Naive thymus-derived CD4-positive, alpha-beta T cell (primary cell): ENCODE measurements around the gene SHC1. TPM values are rescaled to one million over a fixed set of nuclear protein-coding genes. Genes with fewer than 3 reads are reported as not detected.
"Not testable (repeated sequence)": the region's sequence is repeated elsewhere in the genome, so short reads cannot be mapped to it uniquely, and the experiment has no call there.

Experiments used
- ATAC-seq: fragments of 150-1000 bp; cut with Tn5 transposase; 2 replicates; pipeline ENCODE4 v1.10.0; 2021; ENCODE audit warnings: mild to moderate bottlenecking, moderate library complexity
- CTCF ChIA-PET: fragments of 350-600 bp; sonication (Branson Sonifier 250); formaldehyde crosslinking; loops from one replicate; lab custom pipeline; 2021; ENCODE audit warnings: antibody characterized with exemption; lab: Charles Lee
- POLR2A ChIA-PET: fragments of 350-600 bp; sonication (Branson Sonifier 250); formaldehyde crosslinking; loops from one replicate; lab custom pipeline; 2021; ENCODE audit warnings: antibody characterized with exemption, inconsistent platforms; lab: Charles Lee
- DNase-seq, 9 donors: peaks; one replicate each; pipeline versions ENCODE4 v3.0.0 to v3.0.0-alpha.2; 2020 to 2022; ENCODE audit warnings: mixed read lengths in 1 of 9
- H3K27ac ChIP-seq: one replicate; pipeline ENCODE4 v1.7.0; 2013; ENCODE audit warnings: mild to moderate bottlenecking, low read depth, low read length, moderate library complexity
- H3K27me3 ChIP-seq, 2 donors: one replicate each; pipeline ENCODE4 v1.7.0; 2013; ENCODE audit warnings: low read length in 2 of 2, mild to moderate bottlenecking in 2 of 2, moderate library complexity in 2 of 2; ENCODE audit not compliant: control insufficient read depth in 2 of 2, insufficient read depth in 2 of 2
- H3K36me3 ChIP-seq, 3 experiments: 1 replicate in 2 of 3; 2 replicates in 1 of 3; pipeline ENCODE4 v1.7.0; 2013; ENCODE audit warnings: low read length in 3 of 3, mild to moderate bottlenecking in 3 of 3, moderate library complexity in 1 of 3; ENCODE audit not compliant: insufficient read depth in 3 of 3, control insufficient read depth in 2 of 3
- H3K4me1 ChIP-seq, 2 donors: one replicate each; pipeline ENCODE4 v1.7.0; 2013; ENCODE audit warnings: low read length in 2 of 2, mild to moderate bottlenecking in 2 of 2, moderate library complexity in 1 of 2; ENCODE audit not compliant: control insufficient read depth in 2 of 2, insufficient read depth in 2 of 2
- H3K4me3 ChIP-seq: 2 replicates; pipeline ENCODE4 v1.7.0; 2013; ENCODE audit warnings: mild to moderate bottlenecking, low read length
- H3K9me3 ChIP-seq, 3 experiments: 1 replicate in 2 of 3; 2 replicates in 1 of 3; pipeline ENCODE4 v1.7.0; 2013; ENCODE audit warnings: low read length in 3 of 3; ENCODE audit not compliant: control insufficient read depth in 2 of 3
- H3K27ac Mint-ChIP-seq, 9 donors: one replicate each; pipeline ENCODE4 v1.8.0; 2020 to 2022; ENCODE audit warnings: mixed read lengths in 9 of 9, mild to moderate bottlenecking in 8 of 9, moderate library complexity in 5 of 9, inconsistent platforms in 2 of 9
- H3K27me3 Mint-ChIP-seq, 5 donors: one replicate each; pipeline ENCODE4 v1.8.0; 2021 to 2022; ENCODE audit warnings: mixed read lengths in 5 of 5, mild to moderate bottlenecking in 1 of 5
- H3K36me3 Mint-ChIP-seq, 5 donors: one replicate each; pipeline ENCODE4 v1.8.0; 2020 to 2022; ENCODE audit warnings: mixed read lengths in 5 of 5, mild to moderate bottlenecking in 3 of 5, inconsistent platforms in 1 of 5
- H3K4me1 Mint-ChIP-seq, 7 donors: one replicate each; pipeline ENCODE4 v1.8.0; 2020 to 2022; ENCODE audit warnings: mixed read lengths in 7 of 7, mild to moderate bottlenecking in 3 of 7, inconsistent platforms in 1 of 7
- H3K4me3 Mint-ChIP-seq, 10 donors: one replicate each; pipeline ENCODE4 v1.8.0; 2020 to 2022; ENCODE audit warnings: mild to moderate bottlenecking in 10 of 10, mixed read lengths in 10 of 10, moderate library complexity in 6 of 10, inconsistent platforms in 2 of 10
- H3K9me3 Mint-ChIP-seq, 11 donors: one replicate each; pipeline ENCODE4 v1.8.0; 2020 to 2022; ENCODE audit warnings: mixed read lengths in 11 of 11, mild to moderate bottlenecking in 4 of 11, inconsistent platforms in 1 of 11, moderate library complexity in 1 of 11
- intact Hi-C, 2 donors: fragments of 100-400 bp; cut with micrococcal nuclease; formaldehyde crosslinking; loops; one replicate each; pipeline ENCODE4 v1.15.1; 2023
- polyA plus RNA-seq, 2 donors: library from polyadenylated mRNA; unstranded; fragments of 300-500 nt; fragmentation: Illumina TruSeq; gene quantifications; one replicate each; pipeline ENCODE4 v1.2.3, GENCODE V29; 2021
- total RNA-seq, 6 experiments: library from RNA in 5 of 6; stranded (reverse) in 5 of 6; gene quantifications; 1 replicate in 5 of 6; 2 replicates in 1 of 6; pipeline ENCODE4 v1.2.3 and lab custom pipeline; 2021 to 2026

SHC1 gene
- total and polyA plus RNA-seq, 7 experiments from 2014 or later = 29.6 to 76.9 (median 73.2) TPM

DNA sequence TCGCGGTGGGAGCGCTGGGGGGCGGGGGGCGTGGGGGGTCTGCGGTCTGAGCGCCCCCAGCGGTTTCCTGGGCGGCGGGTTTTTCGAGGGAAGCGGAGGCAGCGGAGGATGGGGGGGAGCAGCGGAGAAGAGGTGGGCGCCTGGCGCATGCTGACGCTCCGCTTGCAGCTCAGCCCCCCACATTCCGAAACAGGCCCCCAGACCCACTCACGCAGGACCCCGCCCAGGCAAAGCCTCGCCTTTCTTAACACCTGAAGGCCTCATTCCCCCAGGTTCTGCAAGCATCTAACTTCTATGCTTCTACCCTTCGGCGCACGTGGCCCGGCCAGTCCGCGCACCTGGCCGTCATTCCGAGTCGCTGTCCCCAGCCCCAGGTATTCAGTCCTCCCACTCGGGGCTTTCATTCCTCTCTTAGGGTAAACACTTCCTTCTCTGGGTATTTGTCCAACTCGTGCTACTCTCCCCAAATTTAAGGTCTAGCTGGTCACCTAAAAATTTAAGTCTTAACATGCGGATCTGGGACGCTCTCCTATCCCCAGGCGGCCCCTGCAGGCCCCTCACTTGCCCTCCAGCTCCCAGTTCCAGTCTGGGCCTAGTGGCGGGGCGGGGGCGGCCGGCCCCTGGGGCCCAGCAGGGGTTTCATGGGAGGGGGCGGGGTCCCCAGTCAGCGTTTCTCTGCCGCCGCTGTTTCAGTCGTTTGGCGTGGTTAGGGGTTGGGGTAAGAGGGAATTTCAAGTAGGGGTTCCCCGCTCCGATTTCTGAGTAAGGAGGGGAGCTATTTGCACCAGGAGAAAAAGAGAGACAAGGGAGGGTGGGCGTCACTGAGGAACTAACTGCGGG, 29.2 kb upstream of the SHC1 start:
- intact Hi-C loops = loop anchor here (1.0 to 10.0 kb wide), 8 partner anchors 16 to 1505 kb away; partner anchors contain the start of genes ATP8B2 (in 1 of the 2), EFNA4 (in 1 of the 2), FLAD1 (in 1 of the 2) and MEF2D (in 1 of the 2)
- DNase-seq = peak in 3 of 9 donors; percentile 40 to 82 (median 74)
- peak overlapping the region; percentile 88 to 98 (median 93) for H3K27ac Mint-ChIP-seq
- peak overlapping the region; percentile 68 for H3K4me3 ChIP-seq
- H3K27ac ChIP-seq = peak overlapping the region; percentile 88
- H3K27me3 Mint-ChIP-seq = no peaks in the 10 kb centered on the region
- peaks cover 0 to 8% (median 0%) of the 10 kb centered on the region in 3 experiments for H3K36me3 ChIP-seq
- peaks cover 11 to 19% of the 10 kb centered on the region in 2 donors for H3K4me1 ChIP-seq
- H3K9me3 ChIP-seq = no peaks in the 10 kb centered on the region
- peaks cover 12 to 49% (median 39%) of the 10 kb centered on the region in 7 donors for H3K4me1 Mint-ChIP-seq
- no peaks in the 10 kb centered on the region for H3K27me3 ChIP-seq
- no peak for ATAC-seq
- peaks cover 0 to 2% (median 0%) of the 10 kb centered on the region in 11 donors for H3K9me3 Mint-ChIP-seq
- peak overlapping the region; percentile 90 to 100 (median 96) for H3K4me3 Mint-ChIP-seq
- H3K36me3 Mint-ChIP-seq = peaks cover 0 to 11% (median 0%) of the 10 kb centered on the region in 5 donors
- ChIA-PET CTCF (interaction anchor here (0.9 to 17.9 kb wide), 8 partner anchors 13 to 440 kb away, joined by 3 to 291 read pairs (median 6); partner anchors contain the start of genes FLAD1, PBXIP1 and PMVK), POLR2A (interaction anchor here (0.6 to 18.2 kb wide), 13 partner anchors 11 to 1644 kb away, joined by 3 to 270 read pairs (median 6); partner anchors contain the start of genes CKS1B, FLAD1, PBXIP1 and PMVK)

DNA sequence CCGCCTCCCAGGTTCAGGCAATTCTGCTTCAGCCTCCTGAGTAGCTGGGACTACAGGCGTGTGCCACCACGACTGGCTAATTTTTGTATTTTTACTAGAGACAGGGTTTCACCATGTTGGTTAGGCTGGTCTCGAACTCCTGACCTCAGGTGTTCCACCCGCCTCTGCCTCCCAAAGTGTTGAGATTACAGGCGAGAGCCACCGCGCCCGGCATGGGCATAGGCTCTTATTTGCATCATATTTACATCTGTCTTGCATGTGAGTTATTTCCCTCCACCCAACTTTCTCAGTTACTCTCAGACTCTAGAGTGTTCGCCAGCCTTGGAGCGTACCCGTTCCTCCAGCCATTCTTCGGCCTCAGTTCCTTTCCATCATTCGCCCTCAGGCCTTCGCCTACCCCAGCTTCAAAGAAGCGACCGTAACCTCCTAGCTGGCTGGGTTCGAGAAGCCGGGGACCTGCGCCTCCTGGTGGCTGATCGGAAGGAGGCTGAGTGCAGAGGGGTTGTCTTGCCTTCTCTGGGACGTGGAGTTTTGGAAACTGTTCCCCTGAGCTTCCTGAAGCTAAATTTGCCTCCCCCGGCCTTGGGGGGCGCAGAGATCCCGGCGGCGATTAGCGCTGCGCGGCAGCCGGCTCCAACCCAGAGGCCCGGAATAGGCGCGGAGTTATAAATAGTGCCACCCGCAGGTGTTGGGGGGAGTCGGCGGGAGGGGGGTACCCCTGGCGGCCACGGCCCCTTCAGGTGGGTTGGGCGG, 28.4 kb upstream of the SHC1 start:
- Histone ChIP-seq H3K9me3 (no peaks in the 10 kb centered on the region), H3K4me1 (peaks cover 4 to 11% of the 10 kb centered on the region in 2 donors), H3K4me3 (peak overlapping the region; percentile 66), H3K36me3 (peaks cover 0 to 8% (median 0%) of the 10 kb centered on the region in 3 experiments), H3K27ac (peak overlapping the region; percentile 88), H3K27me3 (no peaks in the 10 kb centered on the region)
- ChIA-PET POLR2A (interaction anchor here (0.6 to 18.2 kb wide), 16 partner anchors 9 to 1645 kb away, joined by 3 to 270 read pairs (median 4); partner anchors contain the start of genes CKS1B, FLAD1, PBXIP1 and PMVK), CTCF (interaction anchor here (0.7 to 17.9 kb wide), 11 partner anchors 12 to 439 kb away, joined by 3 to 291 read pairs (median 4); partner anchors contain the start of genes FLAD1, PBXIP1, PYGO2 and SHC1)
- H3K9me3 Mint-ChIP-seq = peaks cover 0 to 2% (median 0%) of the 10 kb centered on the region in 11 donors
- H3K4me1 Mint-ChIP-seq = peaks cover 12 to 42% (median 32%) of the 10 kb centered on the region in 7 donors
- ATAC-seq (no peak), DNase-seq (peak in 8 of 9 donors; percentile 49 to 75 (median 58))
- intact Hi-C loops = loop anchor here (1.0 kb wide), 4 partner anchors 16 to 440 kb away; partner anchors contain the start of gene FLAD1 (in 1 of the 2)
- H3K27ac Mint-ChIP-seq = peak overlapping the region; percentile 83 to 97 (median 91)
- H3K4me3 Mint-ChIP-seq = peak overlapping the region; percentile 80 to 99 (median 91)
- no peaks in the 10 kb centered on the region for H3K27me3 Mint-ChIP-seq
- peaks cover 0 to 7% (median 0%) of the 10 kb centered on the region in 5 donors for H3K36me3 Mint-ChIP-seq

DNA sequence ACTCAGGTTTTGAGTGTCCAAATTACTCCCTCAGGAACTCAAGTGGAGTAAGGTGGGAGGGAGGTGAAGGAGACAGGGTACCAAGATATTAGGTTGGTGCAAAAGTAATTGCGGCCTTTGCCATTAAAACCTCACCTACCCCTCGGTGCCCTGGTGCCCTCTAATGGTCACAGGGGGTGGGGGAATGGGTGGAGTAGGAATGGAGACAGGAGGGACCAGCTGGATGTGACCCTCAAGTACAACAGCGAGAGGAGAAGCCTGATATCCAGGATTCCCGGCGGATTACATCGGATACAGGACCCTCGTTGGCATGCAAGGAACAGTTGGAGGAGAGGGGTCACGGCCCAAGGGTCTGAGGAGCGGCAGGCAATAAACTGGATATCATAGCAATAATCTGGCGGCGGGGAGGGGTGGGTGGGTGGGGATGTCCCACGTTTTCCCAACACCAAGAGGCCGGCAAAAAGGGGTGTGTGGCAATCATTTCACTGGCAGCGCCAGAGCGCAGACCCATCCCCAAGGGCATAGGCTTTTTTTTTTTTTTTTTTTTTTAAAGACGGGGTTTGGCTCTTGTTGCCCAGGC, 27.7 kb upstream of the SHC1 start:
- POLR2A ChIA-PET = interaction anchor here (0.7 to 18.2 kb wide), 12 partner anchors 10 to 223 kb away, joined by 3 to 270 read pairs (median 6); partner anchors contain the start of genes FLAD1, PBXIP1, PMVK and PYGO2
- DNase-seq (no peak), ATAC-seq (no peak)
- H3K9me3 ChIP-seq = no peaks in the 10 kb centered on the region
- Mint-ChIP-seq H3K9me3 (peaks cover 0 to 2% (median 0%) of the 10 kb centered on the region in 11 donors), H3K4me1 (peaks cover 12 to 38% (median 32%) of the 10 kb centered on the region in 7 donors), H3K4me3 (peak overlapping the region; percentile 34 to 99 (median 58)), H3K36me3 (peaks cover 0 to 3% (median 0%) of the 10 kb centered on the region in 5 donors), H3K27me3 (no peaks in the 10 kb centered on the region), H3K27ac (peak overlapping the region in 6 of 9 donors; percentile 3 to 95 (median 90))
- CTCF ChIA-PET = interaction anchor here (0.7 to 17.9 kb wide), 10 partner anchors 14 to 438 kb away, joined by 3 to 291 read pairs (median 5); partner anchors contain the start of genes FLAD1, PBXIP1, PYGO2 and SHC1
- H3K36me3 ChIP-seq = peaks cover 0 to 8% (median 0%) of the 10 kb centered on the region in 3 experiments
- intact Hi-C loops = no loop called here
- H3K27ac ChIP-seq = no peak overlapping the region
- no peaks in the 10 kb centered on the region for H3K27me3 ChIP-seq
- no peak overlapping the region for H3K4me3 ChIP-seq
- peaks cover 3 to 11% of the 10 kb centered on the region in 2 donors for H3K4me1 ChIP-seq

DNA sequence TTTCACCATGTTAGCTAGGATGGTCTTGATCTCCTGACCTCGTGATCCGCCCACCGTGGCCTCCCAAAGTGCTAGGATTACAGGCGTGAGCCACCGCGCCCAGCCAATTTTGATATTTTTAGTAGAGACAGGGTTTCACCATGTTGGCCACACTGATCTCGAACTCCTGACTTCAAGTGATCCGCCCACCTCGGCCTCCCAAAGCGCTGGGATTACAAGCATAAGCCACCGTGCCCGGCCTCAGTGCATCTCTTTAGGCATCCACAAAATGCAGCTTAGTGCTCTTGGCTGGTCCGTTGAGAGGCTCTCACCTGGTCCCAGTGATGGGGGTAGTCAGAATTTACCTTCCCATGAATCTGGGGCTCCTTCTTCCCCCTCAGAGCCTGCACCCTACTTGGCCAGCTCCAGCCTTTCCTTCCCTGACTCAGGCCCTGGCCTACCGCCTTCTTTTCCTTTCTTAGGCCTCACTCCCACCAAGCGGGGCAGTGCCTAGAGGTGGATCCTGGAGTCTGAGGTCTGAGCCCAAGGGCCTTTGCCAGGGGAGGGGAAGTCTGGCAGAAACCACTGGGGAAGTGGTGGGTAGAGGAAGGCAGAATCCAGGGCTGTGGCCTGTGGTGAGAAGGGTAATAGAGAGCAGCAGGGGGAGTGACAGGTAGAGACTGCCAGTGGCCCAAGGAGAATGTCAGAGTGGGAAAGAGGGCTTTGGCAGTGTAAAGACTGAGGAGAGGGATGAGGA, 26.6 kb upstream of the SHC1 start:
- Mint-ChIP-seq H3K36me3 (peaks cover 0 to 5% (median 0%) of the 10 kb centered on the region in 5 donors), H3K9me3 (peaks cover 0 to 2% (median 0%) of the 10 kb centered on the region in 11 donors), H3K27ac (peak overlapping the region in 4 of 9 donors; percentile 3 to 59 (median 28)), H3K4me3 (peak overlapping the region in 3 of 10 donors; percentile 15 to 54 (median 25)), H3K27me3 (no peaks in the 10 kb centered on the region), H3K4me1 (peaks cover 12 to 37% (median 32%) of the 10 kb centered on the region in 7 donors)
- ATAC-seq (no peak), DNase-seq (no peak)
- ChIA-PET CTCF (interaction anchor here (0.9 to 17.9 kb wide), 7 partner anchors 15 to 88 kb away, joined by 3 to 291 read pairs (median 3); partner anchors contain the start of genes FLAD1 and PBXIP1), POLR2A (interaction anchor here (1.0 to 18.2 kb wide), 4 partner anchors 9 to 23 kb away, joined by 3 to 270 read pairs (median 6); no protein-coding TSS in a partner anchor)
- intact Hi-C loops = no loop called here
- Histone ChIP-seq H3K4me1 (peaks cover 3 to 11% of the 10 kb centered on the region in 2 donors), H3K36me3 (peaks cover 0 to 9% (median 0%) of the 10 kb centered on the region in 3 experiments), H3K27ac (no peak overlapping the region), H3K9me3 (no peaks in the 10 kb centered on the region), H3K4me3 (no peak overlapping the region), H3K27me3 (no peaks in the 10 kb centered on the region)

DNA sequence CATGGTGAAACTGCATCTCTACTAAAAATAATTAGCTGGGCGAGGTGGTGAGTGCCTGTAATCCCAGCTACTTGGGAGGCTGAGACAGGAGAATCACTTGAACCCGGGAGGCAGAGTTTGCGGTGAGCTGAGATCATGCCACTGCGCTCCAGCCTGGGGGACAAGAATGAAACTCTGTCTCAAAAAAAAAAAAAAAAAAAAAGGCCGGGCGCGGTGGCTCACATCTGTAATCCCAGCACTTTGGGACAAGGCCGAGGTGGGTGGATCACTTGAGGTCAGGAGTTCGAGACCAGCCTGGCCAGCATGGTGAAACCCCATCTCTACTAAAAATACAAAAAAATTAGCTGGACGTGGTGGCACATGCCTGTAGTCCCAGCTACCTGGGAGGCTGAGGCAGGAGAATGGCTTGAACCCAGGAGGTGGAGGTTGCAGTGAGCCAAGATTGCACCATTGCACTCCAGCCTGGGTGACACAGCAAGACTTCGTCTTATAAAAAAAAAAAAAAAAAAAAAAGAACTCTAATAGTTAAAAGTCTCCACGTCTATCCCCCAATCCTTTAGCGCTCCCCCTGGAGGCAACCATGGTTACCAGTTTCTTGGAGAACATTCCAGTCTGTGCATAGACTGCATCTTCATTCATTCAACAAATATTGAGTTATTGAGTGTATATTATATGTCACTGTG, 24.9 kb upstream of the SHC1 start:
- H3K27me3 Mint-ChIP-seq, H3K36me3 Mint-ChIP-seq, ATAC-seq, DNase-seq, H3K27me3 ChIP-seq, H3K4me3 ChIP-seq, intact Hi-C loops, H3K27ac ChIP-seq, H3K9me3 ChIP-seq, H3K4me3 Mint-ChIP-seq, H3K9me3 Mint-ChIP-seq, H3K36me3 ChIP-seq: not testable (repeated sequence)
- peak overlapping the region in 2 of 9 donors; percentile 16 to 57 for H3K27ac Mint-ChIP-seq
- POLR2A ChIA-PET = interaction anchor here (1.0 to 18.2 kb wide), 8 partner anchors 8 to 59 kb away, joined by 4 to 270 read pairs (median 8); partner anchors contain the start of genes CKS1B, FLAD1 and PMVK
- H3K4me1 ChIP-seq = peaks cover 3 to 11% of the 10 kb centered on the region in 2 donors
- CTCF ChIA-PET = interaction anchor here (0.7 to 17.9 kb wide), 6 partner anchors 12 to 40 kb away, joined by 3 to 291 read pairs (median 3); partner anchors contain the start of genes FLAD1 and PBXIP1
- H3K4me1 Mint-ChIP-seq = peaks cover 12 to 37% (median 32%) of the 10 kb centered on the region in 7 donors
